Fibroblast of peridontal ligament (primary cell): Measurements from ENCODE around the gene GARIN5A.
"Not testable (repeated sequence)": the region's sequence is repeated elsewhere in the genome, so short reads cannot be mapped to it uniquely, and the experiment has no call there.

ENCODE experiments used
- DNase-seq: peaks from one replicate; pipeline ENCODE4 v3.0.0-alpha.2; 2010; ENCODE audit errors: extremely low read depth

The GARIN5A gene

DNA sequence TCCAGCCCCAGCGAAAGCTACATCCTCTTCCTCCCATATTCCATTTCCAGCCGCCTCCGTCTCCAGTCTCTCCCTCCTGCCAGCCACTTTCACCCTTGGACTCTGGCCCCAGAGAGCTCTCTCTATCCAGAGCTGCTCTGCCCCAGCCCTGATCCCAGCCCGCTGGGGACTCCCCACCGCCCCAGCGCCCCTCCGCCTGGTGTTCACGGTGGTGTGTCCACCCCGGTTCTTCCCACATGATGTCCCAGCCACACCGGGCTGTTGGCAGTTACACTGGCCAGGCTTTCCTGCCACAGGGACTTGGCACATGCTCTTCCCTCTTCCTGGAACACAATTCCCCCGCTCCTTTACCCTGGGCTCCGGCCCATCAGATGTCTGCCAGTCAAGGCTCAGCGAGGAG is 11.6 kb downstream of the GARIN5A start:
- no peak for DNase-seq

DNA sequence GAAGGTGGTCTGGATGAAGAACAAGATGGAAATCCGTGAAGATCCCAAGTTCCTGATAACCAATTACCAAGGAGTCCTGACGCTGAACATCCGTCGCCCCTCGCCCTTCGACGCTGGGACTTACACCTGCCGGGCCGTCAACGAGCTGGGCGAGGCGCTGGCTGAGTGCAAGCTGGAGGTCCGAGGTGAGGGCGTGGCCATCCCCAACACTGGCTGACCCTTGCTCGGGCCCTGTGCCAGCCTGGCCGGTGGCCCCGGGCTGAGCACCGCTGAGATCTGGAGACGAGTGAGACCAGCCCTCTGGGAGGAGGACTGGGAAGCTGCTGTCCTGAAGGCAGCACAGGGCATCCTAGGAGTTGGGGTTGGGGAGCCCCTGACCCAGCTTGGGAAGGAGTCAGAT is 12.3 kb downstream of the GARIN5A start:
- DNase-seq = no peak

DNA sequence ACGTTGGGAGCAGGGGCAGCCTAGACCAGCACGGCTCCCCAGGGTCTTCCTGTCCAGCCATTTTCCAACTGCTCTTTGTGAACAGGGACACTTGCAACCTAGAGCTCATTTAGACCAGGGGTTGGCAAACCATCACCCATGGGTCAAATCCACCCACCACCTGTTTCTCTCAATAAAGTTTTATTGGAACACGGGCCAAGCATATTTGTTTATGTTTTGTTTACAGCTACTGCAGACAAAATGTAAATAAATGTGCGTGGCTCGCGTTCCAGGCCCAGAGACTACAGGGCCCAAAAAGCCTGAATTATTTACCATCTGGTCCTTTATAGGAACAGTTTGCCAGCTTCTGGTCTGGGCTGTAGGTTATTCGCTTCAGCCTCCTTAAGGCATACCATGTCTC is 13.7 kb downstream of the GARIN5A start:
- no peak for DNase-seq

DNA sequence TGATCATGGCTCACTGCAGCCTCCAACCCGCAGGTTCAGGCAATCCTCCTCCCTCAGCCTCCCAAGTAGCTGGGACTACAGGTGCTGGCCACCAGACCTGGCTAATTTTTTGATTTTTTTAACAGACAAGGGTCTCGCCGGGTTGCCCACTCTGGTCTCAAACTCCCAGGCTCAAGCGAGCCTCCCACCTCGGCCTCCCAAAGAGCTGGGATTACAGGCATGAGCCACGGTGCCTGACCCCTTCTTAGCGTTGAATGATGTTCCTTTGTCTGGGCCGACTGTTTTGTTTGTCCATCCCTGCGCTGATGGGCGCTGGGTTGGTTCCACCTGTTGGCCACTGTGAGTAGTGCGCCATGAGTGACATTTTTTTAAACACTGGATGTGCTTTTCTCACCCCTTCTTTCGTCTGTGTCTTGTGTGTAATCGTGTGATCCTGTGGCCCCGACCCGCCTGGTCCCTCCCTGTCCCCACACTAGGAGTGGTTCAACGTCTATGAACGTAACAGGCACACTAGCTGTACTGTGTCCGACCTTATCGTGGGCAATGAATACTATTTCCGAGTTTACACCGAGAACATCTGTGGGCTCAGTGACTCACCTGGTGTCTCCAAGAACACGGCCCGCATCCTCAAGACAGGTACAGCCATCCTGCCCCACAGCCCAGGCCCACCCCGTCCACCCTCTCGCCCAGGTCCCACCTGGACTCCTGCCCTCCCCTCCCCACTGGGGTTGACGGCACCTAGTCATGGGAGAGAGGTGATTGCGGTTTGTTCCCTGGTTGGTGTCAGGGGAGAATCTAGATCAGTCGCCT is 15.4 kb downstream of the GARIN5A start:
- peak; percentile 69 for DNase-seq

DNA sequence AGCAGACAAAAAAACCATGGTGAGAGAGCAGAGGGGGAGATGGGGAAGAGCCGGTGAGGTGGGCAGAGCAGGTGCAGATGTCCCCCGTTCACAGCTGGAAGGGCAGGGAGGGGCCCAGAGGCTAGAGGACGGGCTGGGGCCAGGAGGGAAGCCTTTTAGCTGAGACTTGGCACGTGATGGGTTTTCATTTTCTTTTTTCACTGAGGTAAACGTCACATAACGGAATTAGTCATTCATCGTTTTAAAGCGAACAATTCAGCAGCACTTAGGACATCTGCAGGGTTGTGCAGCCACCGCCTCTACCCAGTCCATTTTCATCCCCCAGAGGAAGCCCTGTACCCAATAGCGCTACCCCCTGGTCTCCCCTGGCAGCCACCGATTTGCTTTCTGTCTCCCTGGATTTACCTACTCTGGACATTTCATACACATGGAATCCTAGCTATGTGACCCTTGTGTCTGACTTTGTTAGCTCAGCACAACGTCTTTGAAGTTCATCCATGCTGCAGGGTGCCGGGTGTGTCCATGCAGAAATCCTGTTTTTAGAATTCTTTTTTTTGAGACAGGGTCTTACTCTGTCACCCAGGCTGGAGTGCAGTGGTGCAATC is 16.4 kb downstream of the GARIN5A start:
- DNase-seq = peak; percentile 40

DNA sequence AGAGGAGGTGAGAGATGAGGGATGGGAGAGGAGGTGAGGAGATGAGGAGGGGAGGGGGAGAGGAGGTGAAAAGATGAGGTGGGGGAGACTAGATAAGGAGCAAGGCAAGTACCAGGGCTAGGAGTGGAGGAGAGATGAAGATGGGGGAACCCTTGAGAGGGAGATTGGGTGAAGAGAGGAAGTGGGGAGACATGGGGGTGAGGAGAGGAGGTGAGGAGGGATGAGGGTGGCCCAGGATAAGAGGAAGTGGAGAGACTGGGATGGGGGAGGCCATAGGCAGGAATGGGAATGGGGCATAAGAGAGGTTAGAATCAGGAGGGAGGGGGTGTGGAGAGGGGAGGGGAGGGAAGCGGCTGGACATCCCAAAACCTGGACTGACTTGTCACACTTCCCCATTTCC is 17.0 kb downstream of the GARIN5A start:
- no peak for DNase-seq

DNA sequence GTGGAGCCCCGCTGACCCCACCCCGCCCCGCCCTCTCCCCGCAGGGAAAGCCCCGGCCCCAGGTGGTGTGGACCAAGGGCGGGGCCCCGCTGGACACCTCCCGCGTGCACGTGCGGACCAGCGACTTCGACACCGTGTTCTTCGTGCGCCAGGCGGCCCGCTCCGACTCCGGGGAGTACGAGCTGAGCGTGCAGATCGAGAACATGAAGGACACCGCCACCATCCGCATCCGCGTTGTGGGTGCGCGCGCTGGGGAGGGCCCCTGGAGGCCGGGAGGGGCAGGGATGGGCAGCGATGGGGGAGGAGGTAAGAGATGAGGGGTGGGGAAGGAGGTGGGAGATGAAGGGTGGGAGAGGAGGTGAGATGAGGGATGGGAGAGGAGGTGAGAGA is 17.6 kb downstream of the GARIN5A start:
- no peak for DNase-seq

DNA sequence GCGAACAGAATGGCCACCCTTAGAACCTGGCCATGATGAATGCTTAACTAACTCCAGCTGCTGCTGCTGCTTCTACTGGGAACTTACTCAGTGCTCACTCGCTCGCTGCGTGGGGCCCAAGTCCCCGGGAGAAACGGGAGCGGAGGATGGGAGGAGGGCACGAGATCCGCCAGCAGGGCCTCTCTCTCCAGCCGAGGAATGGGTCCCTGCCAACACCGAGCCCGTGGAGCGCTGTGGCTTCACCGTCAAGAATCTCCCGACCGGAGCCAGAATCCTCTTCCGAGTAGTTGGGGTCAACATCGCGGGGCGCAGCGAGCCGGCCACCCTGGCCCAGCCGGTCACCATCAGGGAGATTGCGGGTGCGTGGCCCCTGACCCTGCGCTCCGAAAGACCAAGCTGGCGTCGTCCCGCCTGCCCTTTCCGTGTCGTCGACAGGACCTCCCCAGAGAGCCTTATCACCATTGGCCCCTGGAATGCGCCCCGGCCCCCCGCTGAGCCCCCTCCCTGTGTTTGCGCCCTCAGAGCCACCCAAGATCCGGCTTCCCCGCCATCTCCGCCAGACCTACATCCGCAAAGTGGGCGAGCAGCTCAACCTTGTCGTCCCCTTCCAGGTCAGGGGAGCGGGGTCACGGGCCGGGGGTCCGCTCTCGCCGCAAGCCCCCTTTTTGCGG is 18.1 kb downstream of the GARIN5A start:
- DNase-seq = peak; percentile 33

DNA sequence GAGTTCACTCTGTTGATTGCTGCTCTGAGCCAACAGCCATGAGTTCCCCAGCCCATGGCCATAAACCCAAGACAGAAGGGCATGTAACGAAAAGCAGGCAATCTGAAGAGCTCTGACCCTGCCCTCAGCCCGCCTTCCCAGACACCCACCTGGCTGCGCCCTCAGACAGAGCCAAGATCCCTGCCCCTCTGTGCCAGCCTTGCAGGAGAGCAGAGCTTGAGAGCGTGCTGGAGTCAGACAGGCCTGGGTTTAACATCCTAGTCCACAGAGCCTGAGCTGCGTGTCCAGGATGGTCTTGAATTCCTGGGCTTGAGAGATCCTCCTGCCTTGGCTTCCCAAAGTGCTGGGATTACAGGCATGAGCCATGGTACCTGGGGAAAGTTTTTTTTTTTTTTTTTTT is 19.3 kb downstream of the GARIN5A start:
- DNase-seq = no peak

DNA sequence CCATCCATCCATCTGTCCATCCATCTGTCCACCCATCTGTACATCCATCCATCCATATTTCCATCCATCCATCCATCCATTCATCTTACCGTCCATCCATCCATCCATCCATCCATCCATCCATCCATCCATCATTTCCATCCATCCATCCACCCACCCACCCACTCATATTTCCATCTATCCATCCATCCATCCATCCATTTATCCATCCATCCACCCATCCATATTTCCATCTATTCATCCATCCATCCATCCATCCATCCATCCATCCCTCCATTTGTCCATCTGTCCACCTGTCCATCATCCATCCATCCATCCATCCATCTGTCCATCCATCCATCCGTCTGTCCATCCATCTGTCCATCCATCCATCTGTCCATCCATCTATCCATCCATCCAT is 20.7 kb downstream of the GARIN5A start:
- no peak for DNase-seq

DNA sequence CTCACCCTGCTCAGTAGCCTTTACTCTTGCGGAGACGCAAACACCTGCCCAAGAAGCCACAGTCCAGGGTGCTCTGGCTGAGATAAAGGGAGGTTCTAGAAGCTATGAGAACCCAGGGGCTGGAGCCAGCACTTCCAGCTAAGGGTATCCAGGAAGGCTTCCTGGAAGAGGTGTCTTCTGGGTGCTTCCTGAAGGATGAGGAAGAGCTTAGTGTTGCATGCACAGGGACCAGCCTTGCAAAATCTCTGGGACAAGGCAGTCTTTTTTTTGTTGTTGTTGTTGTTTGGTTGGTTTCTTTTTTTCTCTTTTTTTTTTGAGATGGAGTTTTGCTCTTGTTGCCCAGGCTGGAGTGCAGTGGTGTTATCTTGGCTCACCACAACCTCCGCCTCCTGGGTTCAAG is 23.4 kb downstream of the GARIN5A start:
- no peak for DNase-seq

DNA sequence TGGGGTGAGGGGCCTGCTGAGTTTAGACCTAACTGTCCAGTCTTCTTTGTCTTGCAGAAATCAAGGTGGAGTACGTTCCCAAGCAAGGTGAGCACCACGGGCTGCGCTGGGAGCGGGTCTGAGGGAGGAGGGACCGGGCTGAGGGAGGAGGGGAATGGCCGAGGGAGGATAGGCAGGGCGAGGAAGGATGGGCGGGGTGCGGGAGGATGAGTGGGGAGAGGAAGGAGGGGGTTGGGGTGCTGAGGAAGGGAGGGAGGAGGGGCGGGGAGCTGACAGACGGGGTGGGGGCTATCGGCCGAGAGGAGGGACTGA is 25.5 kb downstream of the GARIN5A start:
- no peak for DNase-seq

DNA sequence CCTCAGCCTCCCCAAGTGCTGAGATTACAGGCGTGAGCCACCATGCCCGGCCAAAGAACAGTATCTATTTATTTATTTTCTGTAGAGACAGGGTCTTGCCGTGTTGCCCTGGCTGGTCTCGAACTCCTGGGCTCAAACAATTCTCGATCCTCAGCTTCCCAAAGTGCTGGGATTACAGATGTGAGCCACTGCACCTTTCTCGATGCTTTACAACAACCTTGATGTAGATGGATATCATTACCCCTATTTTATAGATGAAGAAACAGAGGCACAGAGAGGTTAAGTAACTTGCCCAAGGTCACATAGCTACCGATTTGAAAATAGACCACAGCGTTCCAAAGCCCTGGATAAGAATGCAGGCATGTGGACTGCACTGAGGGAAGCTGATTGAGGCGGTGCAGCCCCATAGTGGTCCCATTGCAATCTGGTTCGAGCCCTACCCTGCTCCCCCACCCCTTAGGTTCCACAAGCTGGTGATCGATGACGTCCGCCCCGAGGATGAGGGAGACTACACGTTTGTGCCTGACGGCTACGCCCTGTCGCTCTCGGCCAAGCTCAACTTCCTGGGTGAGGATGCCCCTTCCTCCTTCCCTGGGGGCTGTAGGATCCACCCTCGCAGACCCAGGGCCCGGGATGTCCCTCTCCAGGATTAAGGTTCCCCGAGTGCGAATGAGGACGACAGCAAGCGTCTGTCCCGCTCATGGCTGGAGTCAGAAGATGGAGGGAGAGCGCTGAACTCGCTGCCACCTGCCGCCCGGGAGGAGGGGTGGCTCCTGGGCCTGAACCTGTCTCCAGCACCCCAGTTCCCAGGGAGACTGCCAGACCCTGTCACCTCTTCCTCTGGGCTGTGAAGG is 26.1 kb downstream of the GARIN5A start:
- no peak for DNase-seq

DNA sequence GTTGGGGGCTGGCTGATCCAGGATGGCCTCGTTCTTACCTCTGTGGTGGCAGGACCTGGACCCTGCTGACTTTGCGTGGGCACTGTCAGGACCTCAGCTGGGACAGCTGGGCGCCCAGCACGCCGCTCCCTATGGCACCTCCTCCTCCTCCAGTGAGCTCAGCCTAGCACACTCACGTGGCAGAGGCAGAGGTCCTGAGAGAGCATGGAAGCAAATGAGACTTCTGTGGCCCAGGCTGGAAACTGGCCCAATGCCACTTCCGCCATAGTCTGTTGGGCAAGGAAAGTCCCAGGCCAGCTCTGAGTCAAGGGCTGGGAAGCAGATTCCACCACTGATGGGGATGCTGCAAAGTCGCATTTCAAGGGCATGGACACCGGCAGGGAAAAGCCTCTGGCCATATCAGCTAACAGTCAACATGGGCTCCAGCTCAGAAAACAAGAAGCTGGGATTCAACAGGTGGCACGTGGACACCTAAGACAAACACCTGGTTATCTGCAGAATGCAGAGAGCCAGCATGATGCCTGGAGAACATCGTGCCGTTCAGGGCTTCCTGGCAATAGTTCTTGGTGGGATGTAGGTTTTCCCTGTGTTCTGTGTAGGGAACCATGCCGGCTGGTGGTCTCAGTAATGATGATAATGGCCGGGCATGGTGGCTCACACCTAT is 27.3 kb downstream of the GARIN5A start:
- no peak for DNase-seq

DNA sequence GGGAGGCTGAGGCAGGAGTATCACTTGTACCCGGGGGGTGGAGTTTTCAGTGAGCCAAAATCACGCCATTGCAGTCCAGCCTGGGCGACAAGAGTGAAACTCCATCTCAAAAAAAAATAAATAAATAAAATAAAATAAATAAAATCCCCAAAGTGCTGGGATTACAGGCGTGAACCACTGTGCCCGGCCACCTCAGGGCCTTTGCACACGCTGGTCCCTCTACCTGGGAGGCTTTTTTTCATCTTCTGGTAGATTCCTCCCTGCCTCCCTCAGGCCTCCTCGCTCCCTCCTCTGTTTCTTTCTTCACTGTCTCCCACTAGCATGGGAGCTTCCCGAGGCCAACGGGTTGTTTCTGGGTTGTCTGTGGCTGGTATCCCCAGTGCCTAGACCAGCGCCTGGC is 28.9 kb downstream of the GARIN5A start:
- no peak for DNase-seq

DNA sequence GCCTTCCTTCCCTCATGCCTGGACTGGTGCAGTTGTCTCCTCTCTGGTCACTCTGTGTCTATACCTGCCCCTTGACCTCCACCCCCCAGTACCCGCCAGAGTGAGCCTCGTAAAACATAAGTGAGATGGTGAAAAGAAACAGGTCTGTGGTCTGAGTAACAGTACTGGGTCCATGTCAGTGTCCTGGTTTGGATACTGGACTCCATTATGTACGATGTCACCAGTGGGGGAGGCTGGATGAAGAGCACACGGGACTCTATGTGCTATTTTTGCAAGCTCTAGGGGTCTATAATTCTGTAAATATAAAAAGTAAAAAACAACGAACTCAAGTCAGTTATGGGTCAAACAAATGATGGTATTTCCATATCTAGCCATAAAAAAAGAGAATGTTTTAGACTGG is 29.6 kb downstream of the GARIN5A start:
- no peak for DNase-seq

DNA sequence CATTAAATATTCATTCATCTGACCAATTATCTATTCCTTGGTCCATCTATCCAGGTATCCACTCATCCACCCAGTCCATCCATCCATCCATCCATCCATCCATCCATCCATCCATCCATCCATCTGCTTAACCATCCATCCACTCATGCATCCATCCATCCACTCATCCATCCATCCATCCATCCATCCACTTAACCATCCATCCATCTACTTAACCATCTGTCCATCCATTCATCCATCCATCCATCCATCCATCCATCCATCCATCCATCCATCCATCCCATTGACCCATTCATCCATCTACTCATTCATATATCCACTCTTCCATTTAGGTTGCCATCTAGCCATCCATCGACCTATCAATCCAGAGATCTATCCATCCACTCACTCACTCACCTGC is 32.6 kb downstream of the GARIN5A start:
- DNase-seq = no peak

DNA sequence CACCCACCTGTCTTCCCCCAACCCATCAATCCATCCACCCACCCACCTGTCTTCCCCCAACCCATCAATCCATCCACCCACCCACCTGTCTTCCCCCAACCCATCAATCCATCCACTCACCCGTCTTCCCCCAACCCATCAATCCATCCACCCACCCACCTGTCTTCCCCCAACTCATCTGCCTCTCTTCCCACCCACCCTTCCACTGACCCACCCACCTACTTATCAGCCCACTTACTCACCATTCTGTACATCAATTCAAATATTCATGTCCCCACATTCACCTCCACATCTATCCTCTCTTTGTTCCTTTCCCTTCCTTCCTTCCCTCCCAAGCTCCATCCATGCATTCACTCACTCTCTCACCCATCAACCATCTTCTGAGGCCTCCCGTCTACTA is 37.5 kb downstream of the GARIN5A start:
- DNase-seq = not testable (repeated sequence)

DNA sequence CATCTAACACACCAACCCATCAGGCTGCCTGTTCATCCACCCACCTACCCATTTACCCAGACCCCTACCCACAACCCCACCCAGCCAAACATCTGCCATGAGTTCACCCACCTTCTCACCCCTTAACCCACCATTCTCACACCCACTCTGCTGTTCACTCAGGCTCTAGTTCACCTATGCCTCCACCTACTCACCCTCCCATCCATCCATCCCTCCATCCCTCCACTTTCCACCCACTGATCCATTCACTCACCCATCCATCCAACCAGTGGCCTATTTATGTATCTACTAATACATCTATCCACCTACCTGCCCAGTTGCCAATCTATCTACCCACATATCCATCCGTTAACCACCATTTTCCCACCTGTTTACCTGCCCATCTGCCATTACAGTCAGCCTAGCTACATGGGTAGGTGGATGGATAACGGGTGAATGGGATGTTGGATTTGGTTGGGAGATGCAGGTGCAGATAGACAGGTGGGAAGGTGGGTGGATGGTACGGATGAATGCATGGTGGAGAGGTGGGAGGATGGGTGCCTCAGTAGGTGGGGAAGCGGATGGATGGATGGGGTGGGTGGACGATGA is 38.7 kb downstream of the GARIN5A start:
- DNase-seq = no peak

DNA sequence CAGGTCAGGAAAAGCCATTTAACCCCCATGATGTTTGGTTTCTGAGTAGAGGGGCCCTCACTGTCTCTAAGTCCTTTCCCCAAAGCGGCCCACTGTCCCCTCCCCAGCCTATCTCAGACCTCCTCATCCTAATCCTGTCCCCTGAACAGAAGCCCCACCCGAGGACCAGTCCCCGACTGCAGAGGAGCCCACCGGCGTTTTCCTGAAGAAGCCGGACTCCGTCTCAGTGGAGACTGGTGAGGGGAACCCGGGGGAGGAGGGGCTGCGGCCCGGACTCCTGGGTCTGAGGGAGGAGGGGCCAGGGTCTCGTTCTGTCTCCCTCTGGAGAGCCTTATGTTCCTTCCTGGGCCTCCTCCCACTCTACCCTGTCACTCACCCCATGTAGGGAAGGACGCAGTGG is 41.0 kb downstream of the GARIN5A start:
- DNase-seq = no peak

DNA sequence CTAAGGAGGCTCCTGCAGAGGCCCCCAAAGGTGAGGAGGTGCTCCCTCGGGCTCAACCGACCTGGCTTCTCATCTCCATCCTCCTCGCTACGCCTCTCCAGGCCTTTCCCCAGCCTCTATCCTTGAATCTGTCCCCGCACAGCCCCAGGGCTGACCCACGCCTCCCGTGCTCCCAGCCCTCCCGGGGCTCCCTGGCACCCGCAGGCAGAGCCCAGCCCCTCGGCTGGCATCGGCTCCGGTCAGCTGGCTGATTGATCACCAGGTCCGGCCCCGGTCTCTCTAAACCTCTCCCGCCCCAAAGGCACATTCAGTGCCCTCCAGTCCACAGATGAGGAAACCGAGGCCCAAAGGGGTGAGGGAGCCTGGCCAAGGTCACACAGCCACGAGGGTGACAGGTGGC is 41.4 kb downstream of the GARIN5A start:
- DNase-seq = no peak

DNA sequence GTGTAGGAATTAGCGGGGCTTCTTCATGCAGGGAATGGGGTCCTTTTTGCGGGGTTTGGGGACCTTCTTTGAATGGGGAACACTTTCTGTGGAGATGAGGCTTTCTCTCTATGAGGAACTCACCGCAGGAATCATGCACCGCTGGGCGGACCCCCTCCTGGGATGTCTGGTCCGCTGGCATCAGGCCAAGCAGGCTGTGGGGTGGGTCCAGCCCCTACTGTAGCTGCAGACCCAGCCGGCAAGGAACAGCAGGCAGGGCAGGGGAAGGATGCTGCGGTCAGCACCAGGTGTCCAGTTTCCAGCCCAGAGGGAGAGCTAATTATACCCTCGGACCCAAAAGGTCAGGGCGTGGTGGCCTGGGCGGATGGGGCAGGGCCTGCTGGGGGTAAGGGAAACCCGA is 42.1 kb downstream of the GARIN5A start:
- DNase-seq = no peak
